GM12891 (cell line): ENCODE results near the gene CDKL2.
A peak's percentile ranks its signal among the peaks of the same experiment; 100 is the strongest.
"Not testable (repeated sequence)": the region's sequence is repeated elsewhere in the genome, so short reads cannot be mapped to it uniquely, and the experiment has no call there.

Experiments used
- DNase-seq: peaks from one replicate; pipeline ENCODE4 v3.0.0; 2011; ENCODE audit warnings: low spot score; ENCODE audit not compliant: insufficient read length
- FAIRE-seq: peaks from 2 replicates; lab custom pipeline; 2011; peaks lifted over from hg19 to GRCh38; lab: Jason Lieb, UNC
- PAX5 ChIP-seq: IDR thresholded peaks from 2 replicates; pipeline ENCODE4 v1.6.1; 2011; ENCODE audit warnings: low read length, moderate library complexity, mild to moderate bottlenecking; ENCODE audit not compliant: insufficient read depth, severe bottlenecking
- POLR2A ChIP-seq: IDR thresholded peaks from 2 replicates; pipeline ENCODE4 v1.6.1; 2011; ENCODE audit warnings: low read depth, low read length, control low read depth
- POLR2AphosphoS5 ChIP-seq: IDR thresholded peaks from 2 replicates; pipeline ENCODE4 v1.6.1; 2011; ENCODE audit warnings: low read depth, low read length, control low read depth
- POU2F2 ChIP-seq: IDR thresholded peaks from 2 replicates; pipeline ENCODE4 v1.6.1; 2011; ENCODE audit warnings: low read depth, mild to moderate bottlenecking, control low read depth, low read length, moderate library complexity
- SPI1 ChIP-seq: IDR thresholded peaks from 2 replicates; pipeline ENCODE4 v1.6.1; 2011; ENCODE audit warnings: low read depth, low read length, control low read depth
- TAF1 ChIP-seq: IDR thresholded peaks from 2 replicates; pipeline ENCODE4 v1.6.1; 2011; ENCODE audit warnings: low read depth, low read length, control low read depth

Gene CDKL2

GRCh38 chr4:75668596-75668995 lies 38.3 kb upstream of the CDKL2 start:
- FAIRE-seq (peak; percentile 23), DNase-seq (no peak)
- no peak for TF ChIP-seq SPI1
- TF ChIP-seq POU2F2 = no peak
- TF ChIP-seq TAF1 = no peak
- no peak for TF ChIP-seq PAX5
- TF ChIP-seq POLR2A = no peak
- TF ChIP-seq POLR2AphosphoS5 = no peak

DNA sequence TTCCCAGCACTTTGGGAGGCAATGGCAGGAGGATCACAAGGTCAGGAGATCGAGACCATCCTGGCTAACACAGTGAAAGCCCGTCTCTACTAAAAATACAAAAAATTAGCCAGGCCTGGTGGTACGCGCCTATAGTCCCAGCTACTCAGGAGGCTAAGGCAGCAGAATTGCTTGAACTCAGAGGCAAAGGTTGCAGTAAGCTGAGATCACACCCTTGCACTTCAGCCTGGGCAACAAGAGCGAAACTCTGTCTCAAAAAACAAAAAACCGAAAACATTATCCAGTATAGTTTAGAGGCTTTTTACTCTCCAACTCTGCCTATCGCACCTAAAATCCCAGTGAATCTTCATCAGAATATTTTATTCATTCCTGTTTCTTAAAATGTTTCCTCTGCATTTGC lies 37.3 kb upstream of the CDKL2 start:
- not testable (repeated sequence) for DNase-seq, FAIRE-seq

GRCh38 chr4:75666299-75666698 lies 36.0 kb upstream of the CDKL2 start:
- no peak for FAIRE-seq
- no peak for TF ChIP-seq TAF1
- TF ChIP-seq POLR2A = no peak
- no peak for TF ChIP-seq SPI1
- no peak for TF ChIP-seq PAX5
- no peak for TF ChIP-seq POLR2AphosphoS5
- no peak for TF ChIP-seq POU2F2
- no peak for DNase-seq

GRCh38 chr4:75664604-75665003 lies 34.3 kb upstream of the CDKL2 start:
- not testable (repeated sequence) for DNase-seq, FAIRE-seq

DNA sequence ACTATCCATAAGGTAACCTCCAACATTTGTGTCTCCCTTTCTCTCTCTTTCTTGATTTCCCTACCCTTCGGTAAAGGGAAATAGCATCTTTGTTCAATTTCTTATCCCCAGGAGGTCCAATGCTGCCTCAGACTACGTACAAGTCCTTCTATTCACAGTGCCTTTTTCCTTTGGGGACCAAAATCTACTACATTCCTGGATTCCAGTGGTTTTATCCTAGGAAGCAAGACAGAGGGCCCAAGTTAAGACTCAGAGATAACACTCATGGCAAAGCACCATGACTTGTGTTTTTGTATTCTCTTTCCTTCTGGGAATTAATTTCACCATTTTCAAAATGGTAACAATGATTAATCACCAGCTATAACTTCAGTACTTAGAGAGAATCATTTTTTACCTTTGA lies 32.3 kb upstream of the CDKL2 start:
- DNase-seq = no peak
- no peak for FAIRE-seq
- no peak for TF ChIP-seq TAF1
- no peak for TF ChIP-seq POLR2A
- no peak for TF ChIP-seq SPI1
- no peak for TF ChIP-seq POLR2AphosphoS5
- no peak for TF ChIP-seq POU2F2
- TF ChIP-seq PAX5 = no peak

- DNase-seq = no peak
- no peak for FAIRE-seq
- TF ChIP-seq POU2F2 (no peak), PAX5 (no peak), SPI1 (no peak)
These were observed 30.2 kb upstream of the CDKL2 start for GRCh38 chr4:75660491-75660890.

DNA sequence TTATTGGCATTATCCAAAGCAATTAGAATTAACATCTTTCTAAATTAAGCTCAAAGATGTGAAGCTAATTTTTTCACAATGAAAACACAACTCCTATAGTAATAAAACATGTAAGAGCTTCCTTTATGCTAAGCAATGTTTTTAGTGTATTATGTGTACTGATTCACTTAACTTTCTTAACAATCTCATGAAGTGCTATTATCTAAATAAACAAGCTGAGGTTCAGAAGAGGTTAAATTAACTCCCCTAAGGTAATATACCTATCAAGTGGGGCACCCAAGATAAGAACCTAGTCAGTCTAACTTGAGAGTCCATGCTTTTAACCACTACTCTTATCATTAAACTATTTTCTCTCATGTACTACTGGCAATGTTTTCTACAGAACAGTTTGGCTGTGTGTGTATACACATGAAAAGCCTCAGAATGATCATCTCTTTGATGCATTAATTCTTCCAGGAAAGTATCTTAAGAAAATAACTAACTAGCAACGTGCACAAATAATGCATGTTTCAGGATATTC lies 29.2 kb upstream of the CDKL2 start:
- TF ChIP-seq POLR2AphosphoS5 (no peak), POU2F2 (no peak), POLR2A (no peak), TAF1 (no peak)
- DNase-seq (no peak), FAIRE-seq (no peak)

DNA sequence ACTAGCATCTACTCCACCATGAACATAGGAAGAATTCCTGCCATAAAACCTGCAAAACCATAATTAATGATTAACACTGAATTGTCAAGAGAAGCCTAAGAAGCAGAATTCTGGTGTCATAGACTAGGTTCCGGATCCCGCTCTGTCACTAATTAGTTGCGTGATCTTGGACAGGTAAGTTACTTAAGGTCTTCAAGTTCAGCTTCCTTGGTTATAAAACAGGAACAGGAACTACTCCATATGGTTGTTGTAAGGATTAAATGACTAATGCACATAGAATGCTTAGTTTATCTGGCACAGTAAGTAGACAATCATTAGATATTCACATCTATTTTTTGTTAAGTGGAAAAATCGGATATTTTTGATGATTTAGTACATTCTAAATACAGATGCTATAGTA lies 28.5 kb upstream of the CDKL2 start:
- TF ChIP-seq SPI1 (peak; percentile 66; the same call in 1 of the 2 replicates), TAF1 (no peak)
- DNase-seq (no peak), FAIRE-seq (no peak)

GRCh38 chr4:75655562-75655961 lies 25.2 kb upstream of the CDKL2 start:
- FAIRE-seq (no peak), DNase-seq (no peak)
- no peak for TF ChIP-seq SPI1
- no peak for TF ChIP-seq TAF1
- TF ChIP-seq POU2F2 = no peak
- TF ChIP-seq POLR2AphosphoS5 = no peak
- no peak for TF ChIP-seq POLR2A

DNA sequence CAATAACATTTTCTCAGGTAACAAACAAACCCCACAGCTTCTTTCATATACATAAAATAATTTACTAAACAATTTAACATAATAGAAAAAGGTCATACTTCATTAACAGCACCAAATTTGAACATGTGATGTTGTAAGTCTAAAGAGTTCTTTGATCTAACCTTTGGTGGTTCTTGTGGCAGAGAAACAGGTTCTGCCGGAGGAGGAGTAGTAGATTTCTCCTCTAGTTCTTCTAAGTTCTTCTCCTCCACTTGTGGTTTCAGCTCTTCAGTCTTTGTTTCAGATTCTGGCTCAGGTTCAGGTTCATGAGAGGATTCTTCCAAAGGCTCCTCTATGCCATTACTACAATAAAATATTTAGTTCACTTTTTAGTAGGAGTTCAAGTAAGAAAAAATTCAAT lies 24.6 kb upstream of the CDKL2 start:
- no peak for DNase-seq
- FAIRE-seq = no peak
- no peak for TF ChIP-seq POLR2AphosphoS5
- TF ChIP-seq POU2F2 = no peak
- TF ChIP-seq TAF1 = no peak
- TF ChIP-seq PAX5 = no peak
- no peak for TF ChIP-seq POLR2A
- TF ChIP-seq SPI1 = no peak

- DNase-seq (no peak), FAIRE-seq (peak; percentile 51)
- no peak for TF ChIP-seq TAF1
- no peak for TF ChIP-seq SPI1
- no peak for TF ChIP-seq POLR2AphosphoS5
- no peak for TF ChIP-seq POU2F2
- TF ChIP-seq POLR2A = no peak
- TF ChIP-seq PAX5 = no peak
These were observed 23.6 kb upstream of the CDKL2 start for GRCh38 chr4:75653845-75654503.
